ENCODE measurements around the gene PDCD4.

Gene PDCD4

DNA sequence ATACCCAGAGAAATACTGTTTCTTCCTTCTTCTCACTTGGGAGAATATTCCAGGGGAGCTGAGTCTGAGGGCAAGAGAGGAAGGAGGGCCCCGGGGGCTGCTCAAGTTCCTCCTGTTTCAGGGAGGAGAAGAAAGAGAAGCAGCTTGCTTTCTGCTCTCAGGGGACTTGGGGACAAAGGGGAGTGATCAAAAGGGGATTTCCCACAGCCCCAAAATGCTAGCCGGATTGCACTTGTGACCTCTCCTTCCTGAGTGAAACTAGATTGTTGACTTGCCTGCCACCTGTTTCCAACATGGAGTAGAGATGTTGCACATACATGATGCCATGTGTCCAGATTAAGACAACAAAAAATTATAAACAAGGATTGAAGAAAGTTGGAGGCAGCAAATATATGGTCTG, 28.7 kb upstream of the PDCD4 start:
- DNase-seq: no peak

DNA sequence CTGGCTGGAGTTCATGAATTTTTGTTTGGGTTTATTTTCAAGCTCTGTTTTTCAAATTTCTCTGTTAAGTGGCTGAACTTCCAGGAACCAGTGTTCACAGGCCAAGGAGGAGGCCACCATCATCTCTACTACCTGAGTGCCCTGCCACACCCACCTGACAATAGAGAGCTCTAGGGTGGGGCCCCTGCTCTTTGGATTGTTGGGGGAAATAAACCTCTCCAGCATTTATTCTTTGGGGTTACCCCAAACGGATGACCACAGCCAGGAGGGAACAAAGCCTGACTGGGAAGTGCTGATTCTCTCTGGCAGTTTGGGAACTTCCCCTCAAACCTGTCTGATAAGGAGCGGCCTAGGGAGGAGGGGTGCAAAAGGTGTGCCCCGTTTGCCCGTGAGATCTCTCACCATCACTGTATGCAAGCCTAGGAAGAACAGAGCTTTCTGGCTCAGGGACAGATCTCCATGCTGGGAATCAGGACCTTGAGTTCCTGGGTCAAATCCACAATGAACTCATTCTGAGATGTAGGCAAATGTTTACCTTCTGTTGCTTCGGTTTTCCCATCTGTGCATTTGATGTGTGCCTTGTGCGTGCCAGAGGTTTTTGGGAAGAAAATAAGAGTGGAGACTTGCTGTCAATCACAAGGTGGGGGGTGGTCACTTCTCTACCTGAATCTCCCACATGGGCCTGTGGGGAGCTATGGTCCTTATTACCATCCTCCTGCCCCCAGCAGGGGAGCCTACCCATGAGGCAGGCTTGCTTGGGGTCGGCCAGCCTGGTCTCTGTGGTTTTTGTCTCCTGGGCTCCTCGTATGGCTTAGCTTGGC, 27.7 kb upstream of the PDCD4 start:
- no peak for DNase-seq

DNA sequence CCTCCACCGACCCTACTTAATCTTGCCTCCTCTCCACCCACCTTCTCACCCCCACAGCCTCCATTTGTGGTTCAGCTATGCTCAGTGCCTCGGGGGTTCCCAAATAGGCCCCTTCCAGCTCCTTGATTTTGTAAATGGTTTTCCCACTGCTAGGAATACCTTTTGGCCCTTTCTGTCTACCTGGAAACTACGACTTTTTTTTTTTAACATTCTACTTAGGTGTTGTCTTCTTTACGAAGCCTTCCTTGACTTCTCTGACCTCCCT, 27.2 kb upstream of the PDCD4 start:
- DNase-seq: no peak

DNA sequence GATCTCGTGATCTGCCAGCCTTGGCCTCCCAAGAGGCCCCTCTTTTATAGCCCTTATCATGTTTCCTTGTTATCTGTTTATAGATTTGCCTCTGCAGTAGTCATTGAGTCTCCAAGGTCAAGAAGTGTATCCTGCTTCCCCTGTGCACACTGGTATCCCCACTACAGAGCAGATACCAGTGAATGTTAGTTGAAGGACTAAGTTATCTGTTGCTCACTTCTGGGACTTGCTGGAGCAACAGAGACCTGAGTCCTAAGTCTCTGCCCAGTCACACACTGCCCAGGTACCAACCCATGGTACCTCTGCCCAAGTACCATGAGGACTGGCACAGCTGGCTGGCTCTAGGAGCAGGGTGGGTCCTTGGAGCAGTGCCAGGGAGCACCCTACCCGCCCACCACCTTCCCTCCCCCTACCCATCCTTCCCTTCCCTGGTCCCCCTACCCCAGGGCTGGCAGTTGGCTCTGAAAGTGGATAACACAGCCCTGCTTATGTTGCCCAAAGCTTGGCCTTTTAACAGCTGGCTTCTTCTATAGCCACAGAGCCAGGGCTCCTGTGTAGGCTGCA, 26.5 kb upstream of the PDCD4 start:
- DNase-seq: no peak

DNA sequence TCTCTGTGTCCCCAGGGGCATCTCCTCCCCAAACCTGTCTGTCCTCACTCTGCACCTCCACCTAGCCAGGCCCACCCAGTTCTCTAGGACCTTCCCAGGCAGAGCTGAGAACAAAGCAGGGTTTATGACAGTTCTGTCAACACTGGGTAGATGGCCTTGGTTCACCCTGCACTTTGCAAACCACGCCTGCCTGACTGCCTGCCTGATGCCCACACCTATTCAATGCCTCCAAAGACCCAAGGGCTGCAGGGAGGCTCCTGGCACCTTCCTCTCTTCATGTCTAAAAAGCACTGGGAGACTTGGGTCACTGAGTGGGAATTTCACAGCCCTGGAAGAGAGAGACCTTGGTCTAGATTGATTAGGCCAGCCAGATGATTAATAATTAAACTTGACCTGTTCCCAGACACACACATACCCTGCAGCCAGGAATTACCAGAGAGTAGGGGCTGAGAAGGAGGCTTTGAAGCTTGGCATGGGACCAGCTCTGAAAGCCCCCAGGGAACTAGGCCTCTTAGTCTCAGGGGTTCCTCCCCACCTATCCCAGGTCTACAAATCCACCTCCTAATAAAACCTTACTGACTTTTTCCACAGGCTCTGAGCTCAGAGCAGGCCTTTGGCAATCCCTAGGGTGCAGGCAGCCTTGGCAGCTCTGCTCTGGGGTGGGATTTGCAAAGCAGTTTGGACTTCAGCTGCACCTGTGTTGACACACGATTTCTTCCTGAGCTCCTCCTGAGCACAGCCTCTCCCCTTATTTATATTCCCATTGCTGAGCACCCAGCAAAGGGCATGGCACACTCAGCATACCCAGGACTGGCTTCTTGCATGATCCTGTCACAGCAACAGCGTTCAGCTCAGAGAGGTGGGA, 25.7 kb upstream of the PDCD4 start:
- DNase-seq: no peak

DNA sequence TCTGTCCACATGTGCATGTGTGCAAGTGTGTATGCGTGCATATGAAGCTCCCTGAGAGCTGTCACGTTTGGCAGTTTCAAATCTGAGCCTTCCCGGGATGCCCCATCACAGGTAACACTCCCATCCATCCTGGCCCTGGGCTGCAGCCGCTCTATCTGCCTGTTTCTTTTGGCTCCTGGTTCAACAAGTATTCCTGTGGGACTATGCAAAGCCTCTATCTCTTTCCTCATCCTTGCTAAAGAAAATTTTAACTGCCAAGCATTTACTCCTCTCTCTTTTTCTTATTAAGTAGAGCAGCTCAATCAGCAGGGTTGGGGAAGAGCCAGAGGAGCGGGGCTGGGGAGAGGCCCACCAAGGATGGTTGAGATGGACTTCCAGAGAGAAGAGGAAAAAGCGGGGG, 24.4 kb upstream of the PDCD4 start:
- DNase-seq: no peak

DNA sequence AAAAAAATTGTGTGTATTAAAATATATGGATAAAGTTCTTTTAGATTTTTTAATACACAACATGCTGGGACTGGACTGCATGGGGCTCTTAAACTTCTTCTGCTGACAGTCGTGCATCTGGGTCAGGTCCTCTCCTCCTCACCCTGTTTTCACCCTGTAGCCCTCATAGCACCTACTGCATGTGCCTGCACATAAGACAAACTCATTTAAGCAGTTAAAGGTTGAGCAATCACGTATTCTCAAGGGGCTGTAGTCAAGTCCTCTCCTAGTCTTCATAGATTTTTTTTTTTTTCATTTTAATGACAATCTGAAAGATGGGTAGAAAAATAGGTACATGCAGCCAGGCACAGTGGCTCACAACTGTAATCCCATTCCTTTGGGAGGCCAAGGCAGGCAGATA, 23.6 kb upstream of the PDCD4 start:
- DNase-seq: no peak

DNA sequence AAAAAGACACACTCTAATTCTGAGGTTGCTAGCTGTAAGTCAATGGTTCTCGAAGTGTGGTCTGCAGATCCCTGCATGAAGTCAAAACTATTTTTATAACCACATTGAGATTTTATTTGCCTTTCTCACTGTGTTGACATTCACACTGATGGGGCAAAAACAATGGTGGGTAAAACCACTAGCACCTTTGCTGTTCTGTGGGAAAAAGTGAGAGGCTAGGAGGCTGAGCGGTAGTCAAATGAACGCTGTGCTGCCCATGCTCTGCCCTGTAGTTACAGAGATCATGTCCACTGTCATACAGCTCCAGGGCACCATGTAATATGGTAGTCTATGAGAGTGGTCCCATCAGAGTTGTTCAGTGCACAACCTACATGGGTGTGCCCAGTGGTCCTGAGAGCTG, 21.6 kb upstream of the PDCD4 start:
- DNase-seq: no peak

DNA sequence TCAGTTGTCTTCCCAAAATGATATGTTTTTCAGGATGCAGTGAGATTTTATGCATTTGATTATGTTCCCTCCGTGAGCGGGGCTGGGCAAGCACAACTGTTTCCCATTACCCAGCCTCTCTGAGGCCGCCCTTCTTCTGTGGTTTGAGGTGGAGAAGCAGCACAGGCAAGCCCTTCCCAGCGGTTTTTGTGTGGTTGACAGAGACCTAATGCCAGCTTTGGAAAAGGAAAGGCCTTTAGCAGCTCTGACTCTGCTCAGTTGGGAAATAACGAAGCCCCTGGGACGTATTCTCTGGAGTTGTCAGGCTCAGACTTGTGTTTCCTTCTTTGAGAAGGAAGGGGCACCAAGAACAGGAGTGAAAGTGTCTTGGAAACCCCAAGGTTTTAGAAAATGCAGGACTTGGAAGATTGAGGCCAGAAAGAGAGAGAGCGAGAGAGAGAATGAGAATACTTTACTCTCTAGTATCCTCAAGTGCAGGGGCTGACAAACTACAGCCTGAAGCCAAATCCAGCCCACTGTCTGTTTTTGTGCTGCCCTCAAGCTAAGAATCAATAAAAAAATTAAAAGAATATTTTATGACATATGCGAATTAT, 20.6 kb upstream of the PDCD4 start:
- DNase-seq: no peak

DNA sequence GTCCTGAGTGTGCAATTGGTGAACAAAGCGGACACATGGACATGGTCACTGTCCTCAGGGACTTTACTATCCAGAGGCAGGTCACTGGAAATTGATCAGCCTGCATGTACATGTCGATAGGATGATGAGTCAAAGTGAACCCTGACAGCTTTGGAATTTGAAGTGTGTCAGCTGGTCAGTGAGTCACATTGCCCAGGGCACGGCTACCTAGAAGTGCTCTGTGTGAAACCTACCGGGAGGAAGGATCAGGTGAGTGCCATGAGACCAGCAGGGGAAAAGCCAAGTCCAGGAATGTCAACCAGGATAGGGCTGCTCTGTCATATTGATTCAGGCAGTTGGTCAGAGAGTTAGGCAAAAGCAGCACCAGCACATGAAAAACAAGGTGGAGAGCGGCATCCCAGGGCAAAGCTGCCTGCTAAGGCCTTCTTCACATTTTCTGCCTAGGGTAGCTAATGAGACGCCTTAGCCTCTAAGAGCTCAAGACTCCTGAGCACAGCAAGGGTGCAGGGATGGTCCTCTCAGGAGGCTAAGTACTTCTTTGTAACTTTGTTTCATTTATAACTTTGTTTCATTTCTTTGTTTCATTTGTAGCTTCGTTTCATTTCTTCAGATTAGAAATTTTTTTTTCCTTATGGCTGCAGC, 19.4 kb upstream of the PDCD4 start:
- no peak for DNase-seq

DNA sequence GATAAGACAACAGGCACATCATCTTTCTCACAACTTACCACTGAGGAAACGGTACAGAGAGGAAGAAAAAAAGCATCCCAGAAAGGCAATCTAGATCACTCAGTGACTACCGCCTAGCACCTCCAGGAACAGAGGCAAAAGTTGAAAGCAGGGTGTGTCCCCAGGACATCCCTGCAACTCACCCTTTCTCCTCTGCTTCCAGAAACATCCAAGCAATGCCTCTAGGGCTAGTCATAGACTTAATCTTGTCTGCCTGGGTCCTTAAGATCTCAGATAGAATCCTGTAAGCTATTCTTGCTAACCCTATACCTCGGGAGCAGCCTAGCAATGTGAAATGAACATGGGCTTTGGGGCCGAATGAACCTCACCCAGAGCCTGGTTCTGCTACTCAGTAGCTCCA, 18.8 kb upstream of the PDCD4 start:
- no peak for DNase-seq

DNA sequence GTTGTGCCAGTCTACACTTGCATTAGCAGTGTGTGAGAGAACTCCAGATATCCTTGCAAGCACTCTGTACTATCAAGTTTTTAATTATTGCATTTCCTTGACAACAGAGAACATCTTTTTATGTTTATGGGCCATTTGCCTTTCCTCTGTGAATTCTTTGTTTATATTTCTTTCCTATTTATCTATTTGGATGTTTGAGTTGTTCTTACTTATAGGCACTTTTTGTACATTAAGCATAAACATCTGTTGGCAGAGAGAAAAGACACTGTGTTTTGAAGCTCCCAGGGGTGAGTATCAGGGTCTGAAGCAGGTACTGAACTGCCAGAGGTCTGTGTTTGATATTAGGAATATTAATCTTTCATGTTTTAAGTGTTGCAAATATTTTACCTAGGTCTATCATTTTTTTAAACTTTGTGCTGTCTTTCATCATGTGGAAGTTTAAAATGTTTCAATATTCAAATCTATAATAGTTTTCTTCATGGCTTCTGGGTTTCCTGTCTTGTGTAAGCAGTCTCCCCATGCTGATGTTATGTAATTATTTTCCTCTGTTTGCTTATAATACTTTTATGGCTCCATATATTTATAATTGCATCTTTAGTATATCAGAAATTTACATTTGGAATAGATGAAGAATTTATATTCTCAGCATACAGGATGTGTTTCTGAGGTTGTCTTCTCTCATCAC, 17.7 kb upstream of the PDCD4 start:
- DNase-seq: no peak

DNA sequence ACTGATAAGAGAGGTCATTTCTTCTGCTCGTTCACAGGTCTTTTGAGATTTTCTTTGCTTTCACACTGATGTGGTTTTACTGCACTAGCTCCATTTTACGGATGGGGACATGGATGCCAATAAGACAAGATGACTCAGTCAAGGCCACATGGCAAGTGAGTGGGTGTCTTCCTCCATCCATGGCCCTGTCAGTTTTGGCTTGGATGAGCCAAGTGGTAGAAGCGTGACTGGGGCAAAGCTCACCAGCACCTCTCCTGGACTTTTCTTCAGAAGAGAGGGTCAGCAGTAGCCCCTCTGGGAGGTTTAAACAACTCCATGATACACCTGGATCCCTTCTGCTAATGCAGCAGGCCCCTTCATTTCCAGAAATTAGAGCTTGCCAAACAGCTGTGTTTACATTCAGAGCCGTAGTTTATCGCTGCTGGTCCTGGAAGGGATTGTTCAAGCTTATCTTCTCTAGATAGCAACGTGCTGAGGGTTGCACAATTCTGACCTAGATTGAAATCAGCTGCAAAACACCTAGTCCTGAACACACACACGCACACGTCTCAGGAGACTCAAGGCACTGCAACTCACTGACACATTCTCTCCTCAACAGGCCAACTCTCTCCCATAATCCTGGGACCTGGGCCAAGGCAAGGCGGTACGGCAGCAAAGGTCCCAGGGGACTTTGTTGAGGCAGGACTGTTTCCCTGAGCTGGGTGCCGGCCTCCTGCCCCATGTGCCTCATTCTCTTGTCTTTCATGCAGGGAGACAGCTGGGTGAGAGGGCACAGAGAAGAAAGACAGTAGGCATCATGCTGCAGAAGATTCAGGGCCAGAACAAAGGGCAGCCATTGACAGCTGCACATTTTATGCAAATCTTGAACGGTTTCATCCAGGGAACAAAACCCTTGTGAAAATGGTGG, 14.2 kb upstream of the PDCD4 start:
- no peak for DNase-seq

DNA sequence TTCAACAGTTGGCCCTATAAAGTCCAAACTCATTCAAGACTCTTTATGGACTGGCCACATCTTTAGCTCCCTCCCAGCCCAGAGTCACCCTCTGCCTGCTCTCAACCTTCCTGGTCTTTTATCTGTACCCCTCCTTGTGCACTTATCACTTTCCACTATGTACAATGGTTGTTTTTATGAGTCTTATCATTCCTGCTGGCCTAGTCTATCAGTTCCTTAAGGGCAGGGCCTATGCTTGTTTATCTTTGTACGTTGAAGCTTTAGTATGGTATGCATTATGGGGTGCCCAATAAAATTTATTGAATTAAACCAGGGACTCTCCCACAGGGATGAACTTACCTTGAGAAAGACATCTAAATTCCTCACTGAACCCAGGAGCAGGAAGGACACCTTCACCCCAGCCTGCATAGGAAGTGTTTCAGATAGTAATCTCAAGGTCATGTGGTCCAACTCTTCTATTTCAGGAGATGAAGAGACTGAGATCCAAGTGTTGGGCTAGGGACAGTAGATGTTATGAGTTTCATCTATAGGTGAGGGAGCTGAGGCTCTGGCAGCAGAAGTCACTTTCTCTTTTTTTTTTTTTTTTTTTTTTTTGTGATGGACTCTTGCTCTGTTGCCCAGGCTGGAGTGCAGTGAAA, 13.3 kb upstream of the PDCD4 start:
- no peak for DNase-seq

DNA sequence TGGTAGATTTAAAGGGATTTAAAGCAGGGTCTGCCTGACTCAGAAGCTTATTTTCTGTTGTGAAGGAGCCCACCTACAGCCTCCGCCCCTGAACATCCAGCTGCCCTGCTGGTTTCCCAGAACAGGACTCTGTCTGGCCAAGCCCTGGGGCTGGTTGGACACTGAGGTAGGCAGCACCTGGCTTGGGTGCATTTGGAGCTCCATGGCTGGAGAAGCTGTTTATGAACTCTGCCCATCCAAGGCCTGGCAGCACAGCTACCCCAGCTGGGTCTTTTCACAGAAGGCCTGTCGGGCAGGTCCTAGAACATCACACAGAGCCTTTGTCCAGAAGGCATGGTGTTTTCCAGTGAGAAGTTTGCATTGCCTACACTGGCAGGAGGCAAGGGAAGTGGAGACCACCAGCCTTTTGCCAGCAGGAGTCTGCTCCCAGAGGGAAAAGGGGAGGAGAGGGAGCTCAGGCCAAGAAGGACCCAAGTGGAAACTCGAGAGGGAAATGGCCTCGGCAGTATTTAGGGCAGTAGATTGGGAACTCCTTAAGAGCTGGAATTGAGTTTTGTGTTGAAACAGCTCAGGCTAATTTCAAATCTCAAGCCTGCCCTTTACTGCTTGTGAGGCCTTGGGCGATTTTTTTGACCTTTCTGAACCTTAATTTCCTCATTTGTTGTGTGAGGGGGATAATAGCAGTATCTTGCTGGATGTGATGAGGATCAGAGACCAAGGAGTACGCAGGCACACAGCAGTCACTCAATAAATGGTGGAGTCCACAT, 12.3 kb upstream of the PDCD4 start:
- no peak for DNase-seq

DNA sequence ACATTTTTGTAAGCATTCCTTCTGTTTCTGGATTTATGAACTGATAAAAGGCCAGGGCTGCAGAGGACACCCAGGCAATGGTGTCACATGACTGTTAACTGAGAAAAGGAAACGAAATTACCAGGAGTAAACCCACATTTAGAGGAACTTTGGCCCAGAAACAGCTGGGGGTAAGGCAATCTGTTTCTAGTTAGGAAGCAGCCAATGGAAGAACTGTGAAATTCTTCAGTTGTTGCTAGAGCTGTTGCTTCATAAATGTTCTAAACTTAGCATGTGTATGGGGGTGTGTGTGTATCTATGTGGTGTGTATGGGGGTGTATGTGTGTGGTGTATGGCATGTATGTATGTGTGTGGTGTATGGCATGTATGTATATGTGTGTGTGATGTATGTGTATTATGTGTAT, 11.8 kb upstream of the PDCD4 start:
- DNase-seq: no peak

DNA sequence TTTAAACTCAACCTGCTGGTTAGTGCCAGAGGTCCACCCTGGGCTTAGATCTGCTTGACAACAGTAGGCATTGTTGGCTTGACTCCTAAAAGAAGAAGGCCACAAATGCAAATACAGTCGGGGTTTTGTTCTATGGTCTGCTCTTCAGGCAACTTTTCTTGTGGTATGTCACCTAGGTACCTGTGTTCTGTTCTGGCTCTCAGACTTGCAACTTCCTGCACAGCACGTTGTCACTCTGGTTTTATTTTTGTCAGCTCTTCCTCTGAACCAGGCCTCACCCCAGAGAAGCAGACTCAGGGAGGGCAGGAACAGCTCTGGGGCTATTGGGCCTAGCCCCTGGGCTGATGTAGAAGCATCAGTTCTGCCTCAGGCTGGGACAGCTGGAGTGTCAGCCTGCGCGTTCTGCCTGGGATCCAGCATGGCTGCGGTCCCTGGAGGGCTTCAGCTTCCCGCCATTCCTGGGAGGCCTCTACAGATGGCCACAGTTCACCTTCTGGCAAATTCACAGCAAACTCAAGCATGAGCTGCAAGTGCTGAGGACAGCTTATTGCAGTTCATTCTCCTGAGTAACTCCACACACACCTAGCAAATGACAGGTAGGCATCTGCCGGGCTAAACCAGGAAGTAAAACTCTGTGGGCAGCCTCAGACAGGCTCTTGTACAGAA, 11.0 kb upstream of the PDCD4 start:
- no peak for DNase-seq

DNA sequence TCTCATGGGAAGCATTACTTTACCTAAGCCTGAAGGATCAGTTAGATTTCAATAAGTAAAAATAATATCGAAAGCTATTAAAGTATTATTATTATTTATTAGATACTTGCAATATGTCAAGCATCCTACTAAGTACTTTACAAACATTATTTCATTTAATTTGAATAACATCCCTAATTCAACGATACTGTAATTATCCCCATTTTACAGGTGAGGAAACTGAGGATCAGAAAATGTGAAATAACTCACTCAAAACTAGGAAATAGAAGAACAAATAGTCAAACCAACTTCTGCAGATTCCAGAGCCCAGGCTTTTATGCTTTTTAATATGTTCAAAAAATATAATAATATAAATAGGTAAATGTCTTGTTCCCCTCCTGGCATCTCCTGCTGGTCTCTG, 10.3 kb upstream of the PDCD4 start:
- DNase-seq: no peak

DNA sequence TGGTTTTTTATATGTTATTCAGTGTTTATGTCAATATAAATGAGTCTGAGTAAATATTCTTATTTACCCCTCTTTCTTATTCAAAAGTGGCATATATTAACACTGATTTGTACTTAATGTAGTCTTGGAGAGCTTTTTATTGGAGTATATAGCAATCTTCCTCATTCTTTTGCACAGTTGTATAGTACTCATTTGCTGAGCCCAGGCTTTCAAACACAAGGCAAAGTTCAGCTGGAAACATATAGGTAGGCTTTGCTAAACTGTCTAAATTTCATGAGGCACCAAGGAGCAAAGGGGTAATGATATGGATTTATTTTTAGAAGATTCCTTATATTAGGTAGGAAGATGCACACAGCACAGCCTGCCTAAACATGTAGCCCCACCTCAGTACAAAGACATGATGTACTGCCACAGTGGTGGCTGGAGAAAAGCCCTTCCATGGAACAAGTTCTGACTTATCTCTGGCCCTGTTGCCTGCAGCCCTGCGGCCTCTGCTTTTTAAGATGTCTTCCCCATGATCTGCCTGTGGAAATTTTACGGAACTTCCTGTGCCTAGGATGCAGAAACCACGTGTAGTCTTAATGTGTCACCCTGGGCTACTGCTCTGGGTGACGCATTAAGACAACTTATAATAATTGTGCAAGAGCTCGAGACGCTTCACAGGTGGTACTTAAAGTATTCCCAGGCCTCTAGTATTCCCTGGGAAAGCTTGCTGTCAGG, 9.6 kb upstream of the PDCD4 start:
- DNase-seq: no peak
